ENCODE measurements around the gene NUDT3.
"Not testable (repeated sequence)": the region's sequence is repeated elsewhere in the genome, so short reads cannot be mapped to it uniquely, and the experiment has no call there.

The NUDT3 gene

GRCh38 chr6:34391786-34392496 is 528 bp downstream of the NUDT3 start:
- no peak for DNase-seq

GRCh38 chr6:34391473-34391785 is 1.0 kb downstream of the NUDT3 start:
- no peak for DNase-seq

GRCh38 chr6:34390531-34391472 is 1.7 kb downstream of the NUDT3 start:
- DNase-seq = no peak

DNA sequence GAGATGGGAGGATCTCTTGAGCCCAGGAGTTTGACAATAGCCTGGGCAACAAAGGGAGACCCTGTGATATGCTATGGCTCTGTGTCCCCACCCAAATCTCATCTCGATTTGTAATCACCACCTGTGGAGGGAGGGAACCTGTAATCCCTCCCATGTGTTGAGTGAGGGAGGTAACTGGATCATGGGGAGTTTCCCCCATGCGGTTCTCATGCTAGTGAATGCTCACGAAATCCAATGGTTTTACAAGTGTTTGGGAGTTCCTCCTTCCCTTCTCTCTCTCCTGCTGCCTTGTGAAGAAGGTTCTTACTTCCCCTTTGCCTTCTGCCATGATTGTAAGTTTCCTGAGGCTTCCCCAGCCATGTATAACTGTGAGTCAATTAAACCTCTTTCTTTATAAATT is 3.4 kb downstream of the NUDT3 start:
- DNase-seq = no peak

- DNase-seq = no peak
These were observed 4.0 kb downstream of the NUDT3 start for GRCh38 chr6:34388421-34388820.

DNA sequence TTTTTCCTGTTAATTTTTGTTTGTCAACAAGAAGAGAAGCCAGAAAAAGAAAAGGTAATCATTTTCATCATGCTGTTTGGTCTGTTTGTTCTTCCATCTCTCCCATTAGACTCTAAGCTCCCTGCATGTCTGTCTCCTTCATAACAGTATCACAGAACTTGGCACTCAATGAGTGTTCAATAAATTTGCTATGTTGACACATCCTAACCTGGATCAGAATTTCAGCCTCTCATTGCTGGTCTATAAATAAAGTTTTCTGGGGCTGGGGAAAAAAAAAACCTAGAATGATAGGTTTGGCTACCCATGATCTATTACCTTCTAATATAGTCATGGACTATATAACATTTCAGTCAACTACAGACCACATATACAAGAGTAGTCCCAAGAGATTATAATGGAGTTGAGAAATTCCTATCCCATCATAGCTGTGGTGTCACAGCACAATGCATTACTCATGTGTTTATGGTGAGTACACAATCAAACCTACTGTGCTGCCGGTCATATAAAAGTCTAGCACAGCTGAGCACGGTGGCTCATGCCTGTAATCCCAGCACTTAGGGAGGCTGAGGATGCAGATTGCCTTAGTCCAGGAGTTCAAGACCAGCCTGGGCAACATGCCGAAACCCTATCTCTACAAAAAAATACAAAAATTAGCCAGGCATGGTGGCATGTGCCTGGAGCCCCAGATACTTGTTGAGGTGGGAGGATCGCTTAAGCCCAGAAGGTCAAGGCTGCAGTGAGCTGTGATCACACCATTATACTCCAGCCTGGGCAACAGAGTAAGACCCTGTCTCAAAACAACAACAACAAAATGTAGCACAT is 5.9 kb downstream of the NUDT3 start:
- no peak for DNase-seq

DNA sequence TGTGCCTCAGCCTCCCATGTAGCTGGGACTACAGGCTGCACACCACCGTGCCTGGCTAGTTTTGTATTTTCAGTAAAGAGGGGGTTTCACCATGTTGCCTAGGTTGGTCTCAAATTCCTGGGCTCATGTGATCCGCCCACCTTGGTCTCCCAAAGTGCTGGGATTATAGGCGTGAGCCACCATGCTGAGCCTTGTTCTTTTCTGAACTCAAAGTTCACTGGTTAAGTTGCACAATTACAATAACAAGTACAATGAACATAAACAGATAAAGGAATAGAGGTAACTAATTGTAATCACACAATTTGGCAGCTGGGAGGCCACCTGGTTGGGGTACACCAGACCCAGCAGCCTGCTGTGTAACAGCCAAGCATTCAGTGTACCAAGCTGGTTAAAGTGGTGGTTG is 6.7 kb downstream of the NUDT3 start:
- no peak for DNase-seq

- DNase-seq = no peak
These were observed 7.9 kb downstream of the NUDT3 start for GRCh38 chr6:34384321-34385153.

DNA sequence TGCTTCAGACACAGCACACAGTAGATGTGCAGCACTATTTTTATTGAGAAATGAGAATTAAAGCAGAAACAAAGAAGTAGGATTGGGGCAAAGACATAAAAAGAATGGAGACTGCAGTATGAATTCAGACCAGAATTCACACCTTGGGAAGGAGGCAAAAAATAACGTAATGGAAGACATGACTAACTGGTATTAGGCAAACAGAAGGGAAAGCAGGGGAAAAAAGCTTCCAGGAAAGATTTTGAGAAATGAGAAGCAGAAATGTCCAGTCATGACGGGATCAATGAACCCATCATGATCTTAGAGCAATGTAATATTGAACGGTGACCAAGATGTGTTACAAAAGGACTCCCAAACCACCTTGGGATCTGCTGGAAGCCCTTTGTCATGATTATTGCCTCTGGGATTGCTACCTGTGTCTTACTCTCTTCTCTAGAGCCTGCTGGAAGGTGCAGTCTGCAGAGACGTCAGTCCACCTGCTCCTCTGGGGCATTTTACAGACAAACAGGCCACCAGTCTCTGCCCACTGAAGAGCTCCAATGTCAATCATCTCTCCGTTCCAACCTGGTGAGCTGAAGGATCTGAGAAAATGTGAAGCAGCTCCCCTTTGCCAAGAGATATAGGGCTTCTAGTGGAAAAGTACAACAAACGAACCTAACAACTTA is 8.7 kb downstream of the NUDT3 start:
- DNase-seq = no peak

GRCh38 chr6:34383161-34383631 is 9.3 kb downstream of the NUDT3 start:
- no peak for DNase-seq

- no peak for DNase-seq
These were observed 11.4 kb downstream of the NUDT3 start for GRCh38 chr6:34381081-34381480.

- DNase-seq = no peak
These were observed 14.0 kb downstream of the NUDT3 start for GRCh38 chr6:34378470-34378869.

DNA sequence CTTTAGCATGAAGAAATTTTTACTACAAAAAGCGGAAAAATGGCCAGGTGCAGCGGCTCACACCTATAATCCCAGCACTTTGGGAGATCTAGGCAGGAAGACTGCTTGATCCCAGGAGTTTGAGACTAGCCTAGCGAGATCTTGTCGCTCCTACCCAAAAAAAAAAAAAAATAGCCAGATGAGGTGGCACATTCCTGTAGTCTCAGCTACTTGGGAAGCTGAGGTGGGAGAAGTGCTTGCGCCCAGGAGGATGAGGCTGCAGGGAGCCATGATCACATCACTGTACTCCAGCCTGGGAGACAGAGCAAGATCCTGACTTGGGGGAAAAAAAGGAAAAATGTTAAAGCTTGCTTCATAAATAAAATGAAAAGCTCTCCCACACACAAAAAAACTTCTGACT is 14.5 kb downstream of the NUDT3 start:
- DNase-seq = no peak

- not testable (repeated sequence) for DNase-seq
These were observed 14.9 kb downstream of the NUDT3 start for GRCh38 chr6:34377571-34377970.

- no peak for DNase-seq
These were observed 16.6 kb downstream of the NUDT3 start for GRCh38 chr6:34375833-34376232.

DNA sequence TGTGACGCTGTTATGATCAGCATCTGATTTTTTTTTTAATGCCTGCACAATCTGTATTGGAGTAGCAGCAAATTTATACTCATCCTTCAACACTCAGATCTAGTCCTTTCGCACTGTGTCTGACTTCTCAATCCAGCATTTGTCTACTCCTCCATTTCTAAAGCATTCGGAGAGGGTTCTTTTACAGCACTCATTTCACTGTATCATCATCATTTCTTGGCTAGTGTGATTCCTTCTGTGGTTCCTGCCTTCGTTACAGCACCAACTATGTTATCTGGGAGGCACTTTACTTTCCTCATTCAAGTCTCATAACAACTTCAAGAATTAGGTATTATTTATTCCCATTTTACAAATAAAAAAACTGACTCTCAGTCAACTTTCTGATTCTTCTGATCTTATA is 18.0 kb downstream of the NUDT3 start:
- DNase-seq = no peak

DNA sequence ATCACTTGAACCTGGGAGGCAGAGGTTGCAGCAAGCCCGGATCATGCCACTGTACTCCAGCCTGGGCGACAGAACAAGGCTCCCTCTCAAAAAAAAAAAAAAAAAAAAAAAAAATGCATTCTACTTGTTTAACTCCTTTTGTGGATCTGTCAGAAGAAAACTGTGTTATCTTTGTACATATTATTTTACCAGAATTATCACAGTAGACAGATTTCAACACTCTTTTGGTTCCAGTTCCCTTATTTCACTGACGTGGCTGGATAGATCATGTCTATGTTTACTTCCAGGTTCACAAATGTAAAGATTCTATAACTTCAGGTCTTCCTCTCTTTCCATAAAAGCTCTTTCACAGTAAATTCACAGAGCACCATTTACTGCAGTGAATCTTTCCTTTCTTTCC is 18.4 kb downstream of the NUDT3 start:
- no peak for DNase-seq

- DNase-seq = no peak
These were observed 19.0 kb downstream of the NUDT3 start for GRCh38 chr6:34373511-34373910.

- DNase-seq = not testable (repeated sequence)
These were observed 20.6 kb downstream of the NUDT3 start for GRCh38 chr6:34371865-34372264.

- DNase-seq = no peak
These were observed 22.1 kb downstream of the NUDT3 start for GRCh38 chr6:34370361-34370760.

DNA sequence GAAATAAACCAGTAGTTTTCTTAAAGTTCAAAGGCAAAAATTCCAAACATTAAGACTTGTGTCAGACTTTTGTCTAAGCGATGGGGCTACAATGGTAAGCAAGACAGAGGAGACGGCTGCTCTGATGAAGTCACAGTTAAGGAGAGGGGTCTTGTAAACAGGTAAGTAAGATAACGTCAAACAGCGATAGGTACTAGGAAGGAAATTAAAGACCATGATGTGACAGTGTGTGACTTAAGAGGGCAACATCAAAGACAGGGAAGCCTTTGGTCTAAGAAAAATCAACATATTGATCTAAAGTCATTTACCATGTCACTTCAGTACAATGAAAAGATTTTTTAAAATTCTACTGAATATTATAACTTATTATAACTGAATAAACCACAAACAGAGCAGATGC is 23.1 kb downstream of the NUDT3 start:
- no peak for DNase-seq

- DNase-seq = no peak
These were observed 25.9 kb downstream of the NUDT3 start for GRCh38 chr6:34366639-34366921.

Data from NCI-H1436 treated with DMSO at 0.1 percent for 48 hours (cell line).